Measurements from ENCODE around the gene BSG. TPM values are rescaled to one million over a fixed set of nuclear protein-coding genes. Genes with fewer than 3 reads are reported as not detected.

The BSG gene
- total and polyA plus RNA-seq, 9 donors = 111 to 484 (median 315) TPM

DNA sequence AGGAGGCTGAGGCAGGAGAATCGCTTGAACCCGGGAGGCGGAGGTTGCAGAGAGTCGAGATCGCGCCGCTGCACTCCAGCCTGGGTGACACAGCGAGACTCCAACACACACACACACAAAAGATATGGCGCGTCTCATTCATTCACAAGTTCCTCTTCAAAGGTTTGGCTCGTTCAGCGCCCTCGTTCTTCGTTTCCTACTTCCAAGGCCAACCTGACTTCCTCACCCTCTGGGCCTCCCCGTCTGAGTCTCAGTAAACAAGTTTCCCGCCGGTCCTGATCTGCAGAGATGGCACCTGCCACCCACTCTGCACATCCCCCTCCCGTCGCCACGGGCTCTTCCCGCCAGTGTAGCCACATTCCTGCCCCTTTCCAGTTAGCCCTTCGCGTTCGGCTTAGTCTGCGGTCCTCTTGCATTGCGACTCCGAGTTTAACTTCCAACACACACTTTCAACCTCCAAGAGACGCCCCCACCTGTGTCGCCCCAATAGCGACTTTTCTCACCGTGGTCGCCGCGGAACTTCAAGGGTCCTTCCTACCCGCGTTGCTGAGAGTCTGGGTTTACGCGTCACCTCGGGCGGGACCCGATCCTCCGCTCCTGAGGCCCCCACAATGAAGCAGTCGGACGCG is 1.3 kb upstream of the BSG start:
- Histone ChIP-seq H3K4me3 (peak overlapping the region; percentile 43), H3K9me3 (no peaks in the 10 kb centered on the region), H3K27me3 (no peaks in the 10 kb centered on the region), H3K36me3 (no peaks in the 10 kb centered on the region), H3K27ac (peak overlapping the region in 1 of 2 donors; percentile 47), H3K4me1 (ENCODE audit: insufficient read depth) (peaks cover 23% of the 10 kb centered on the region)
- TF ChIP-seq, protein P1, sequence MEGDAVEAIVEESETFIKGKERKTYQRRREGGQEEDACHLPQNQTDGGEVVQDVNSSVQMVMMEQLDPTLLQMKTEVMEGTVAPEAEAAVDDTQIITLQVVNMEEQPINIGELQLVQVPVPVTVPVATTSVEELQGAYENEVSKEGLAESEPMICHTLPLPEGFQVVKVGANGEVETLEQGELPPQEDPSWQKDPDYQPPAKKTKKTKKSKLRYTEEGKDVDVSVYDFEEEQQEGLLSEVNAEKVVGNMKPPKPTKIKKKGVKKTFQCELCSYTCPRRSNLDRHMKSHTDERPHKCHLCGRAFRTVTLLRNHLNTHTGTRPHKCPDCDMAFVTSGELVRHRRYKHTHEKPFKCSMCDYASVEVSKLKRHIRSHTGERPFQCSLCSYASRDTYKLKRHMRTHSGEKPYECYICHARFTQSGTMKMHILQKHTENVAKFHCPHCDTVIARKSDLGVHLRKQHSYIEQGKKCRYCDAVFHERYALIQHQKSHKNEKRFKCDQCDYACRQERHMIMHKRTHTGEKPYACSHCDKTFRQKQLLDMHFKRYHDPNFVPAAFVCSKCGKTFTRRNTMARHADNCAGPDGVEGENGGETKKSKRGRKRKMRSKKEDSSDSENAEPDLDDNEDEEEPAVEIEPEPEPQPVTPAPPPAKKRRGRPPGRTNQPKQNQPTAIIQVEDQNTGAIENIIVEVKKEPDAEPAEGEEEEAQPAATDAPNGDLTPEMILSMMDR (IDR thresholded peaks at IDR 0.05) = no peak
- TF ChIP-seq POLR2A (IDR thresholded peaks at IDR 0.05) (no peak), EP300 (IDR thresholded peaks at IDR 0.05) (no peak)
- intact Hi-C loops (cut with DNase I) = loop anchor here in 1 of 4 donors (2.0 kb wide), 1 partner anchor 38 kb away; no protein-coding TSS in a partner anchor
- DNase-seq = peak in 3 of 5 donors; percentile 47 to 57 (median 49)
- 2 to 3% (median 2%) methylated on average over 45 of the region's 45 CpGs for WGBS, 3 donors

DNA sequence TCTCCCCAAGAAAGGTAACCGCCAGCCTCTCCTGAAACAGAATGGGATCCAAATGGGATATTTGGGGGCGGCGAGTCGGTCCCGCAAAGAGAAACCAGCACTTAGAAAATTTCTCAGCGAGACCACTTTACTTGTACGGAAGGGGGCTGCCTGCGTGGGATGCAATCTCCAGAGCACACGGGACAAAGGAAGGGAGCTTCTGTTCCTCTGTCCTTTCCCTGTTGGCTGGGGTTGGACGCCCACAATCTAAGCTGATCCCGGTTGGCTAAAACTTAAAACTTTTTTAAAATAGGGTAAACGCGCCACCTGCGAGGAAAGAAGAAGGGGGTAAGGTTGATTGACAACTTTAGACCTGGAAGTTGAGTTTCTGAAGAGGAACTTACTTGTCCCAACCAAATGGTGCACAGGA is 826 bp upstream of the BSG start:
- H3K4me3 ChIP-seq = peak overlapping the region; percentile 43
- 0 to 4% (median 2%) methylated on average over 14 of the region's 14 CpGs for WGBS, 3 donors
- intact Hi-C loops (cut with DNase I) = loop anchor here in 1 of 4 donors (2.0 kb wide), 1 partner anchor 39 kb away; no protein-coding TSS in a partner anchor
- TF ChIP-seq, protein P1 (IDR thresholded peaks at IDR 0.05) = no peak
- no peaks in the 10 kb centered on the region for H3K9me3 ChIP-seq
- peaks cover 26% of the 10 kb centered on the region for H3K4me1 ChIP-seq (ENCODE audit: insufficient read depth)
- DNase-seq = no peak
- no peaks in the 10 kb centered on the region for H3K27me3 ChIP-seq
- no peaks in the 10 kb centered on the region for H3K36me3 ChIP-seq
- H3K27ac ChIP-seq = peak overlapping the region in 1 of 2 donors; percentile 47

DNA sequence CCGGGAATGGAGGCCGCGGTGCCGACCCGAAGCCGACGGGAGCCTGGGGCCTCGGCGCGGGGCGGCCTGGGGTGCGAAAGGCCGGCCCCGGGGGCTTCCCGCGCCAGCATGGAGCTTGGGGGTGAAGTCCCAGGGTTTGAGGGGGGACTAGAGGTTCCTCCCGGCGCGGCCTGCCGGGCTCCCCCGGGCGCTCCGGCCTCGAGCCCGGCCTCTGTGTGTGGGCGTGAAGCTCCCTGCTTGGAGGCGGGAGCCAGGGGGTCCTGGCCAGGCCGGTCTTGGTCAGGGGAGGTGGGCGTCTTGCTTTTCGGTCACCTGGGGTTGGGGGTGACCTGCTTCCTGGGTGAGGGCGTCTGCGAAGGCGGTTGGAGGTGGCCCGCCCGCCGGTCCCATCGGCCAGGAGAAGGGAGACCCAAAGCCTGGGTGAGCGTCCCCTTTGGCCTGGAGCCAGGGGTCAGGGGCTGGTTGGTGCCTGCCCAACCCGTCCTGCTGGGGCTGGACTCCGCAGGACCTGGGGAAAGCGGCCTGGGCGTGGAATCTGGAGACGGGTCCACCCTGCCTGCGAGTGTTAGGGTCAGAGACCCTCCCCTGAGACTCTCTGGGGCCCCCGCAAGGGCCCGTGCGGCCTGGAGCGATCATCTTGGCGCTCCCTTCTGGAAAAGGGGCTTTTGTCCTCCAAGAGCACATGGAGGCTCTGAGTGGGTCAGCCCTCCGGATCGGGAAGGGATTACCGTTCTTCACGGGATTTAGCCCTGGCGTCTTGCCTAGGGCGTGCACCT is 535 bp downstream of the BSG start:
- DNase-seq = peak; percentile 62 to 81 (median 79)
- Histone ChIP-seq H3K27me3 (no peaks in the 10 kb centered on the region), H3K36me3 (no peaks in the 10 kb centered on the region), H3K4me3 (peak overlapping the region; percentile 97), H3K27ac (peak overlapping the region; percentile 71 to 75), H3K9me3 (no peaks in the 10 kb centered on the region), H3K4me1 (ENCODE audit: insufficient read depth) (peaks cover 32% of the 10 kb centered on the region)
- whole genome bisulfite sequencing, 3 donors = 0 to 1% (median 1%) methylated on average over 40 to 55 of the region's 55 CpGs
- intact Hi-C loops (cut with DNase I) = no loop called here
- no peak for TF ChIP-seq POLR2A (IDR thresholded peaks at IDR 0.05)
- TF ChIP-seq, protein P1 (IDR thresholded peaks at IDR 0.05) = peak in 2 of 3 donors; percentile 9 to 30

DNA sequence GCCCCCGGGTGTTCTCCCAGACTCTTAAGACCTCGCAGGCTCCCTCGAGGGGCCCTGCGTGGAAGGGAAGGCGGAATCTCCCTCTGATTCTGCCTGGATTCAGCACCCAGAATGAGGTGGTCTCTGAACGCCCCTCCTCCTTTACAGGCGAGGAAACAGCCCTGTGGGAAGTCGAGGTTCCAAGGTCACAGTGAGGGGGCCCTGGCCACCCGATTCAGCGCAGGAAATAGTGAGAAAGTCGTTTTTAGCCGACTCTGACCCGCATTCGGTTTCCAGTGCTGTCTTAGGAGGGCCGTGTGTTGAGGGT is 1.1 kb downstream of the BSG start:
- TF ChIP-seq POLR2A (IDR thresholded peaks at IDR 0.05) (no peak), EP300 (IDR thresholded peaks at IDR 0.05) (no peak)
- TF ChIP-seq, protein P1 (IDR thresholded peaks at IDR 0.05) = no peak
- H3K9me3 ChIP-seq = no peaks in the 10 kb centered on the region
- H3K4me3 ChIP-seq = peak overlapping the region; percentile 97
- H3K27ac ChIP-seq = no peak overlapping the region
- no peaks in the 10 kb centered on the region for H3K36me3 ChIP-seq
- no peaks in the 10 kb centered on the region for H3K27me3 ChIP-seq
- intact Hi-C loops (cut with DNase I) = no loop called here
- H3K4me1 ChIP-seq (ENCODE audit: insufficient read depth) = peaks cover 32% of the 10 kb centered on the region
- 2 to 4% (median 3%) methylated on average over 15 of the region's 15 CpGs for WGBS, 3 donors
- DNase-seq = no peak

All from ovary (tissue), 9 donors.